ENCODE results near the gene ZNF189. TPM values are rescaled to one million over a fixed set of nuclear protein-coding genes. Genes with fewer than 3 reads are reported as not detected.
A peak's percentile ranks its signal among the peaks of the same experiment; 100 is the strongest.

The ZNF189 gene
- total and polyA plus RNA-seq, 8 donors = 11.3 to 29.1 (median 19.3) TPM

DNA sequence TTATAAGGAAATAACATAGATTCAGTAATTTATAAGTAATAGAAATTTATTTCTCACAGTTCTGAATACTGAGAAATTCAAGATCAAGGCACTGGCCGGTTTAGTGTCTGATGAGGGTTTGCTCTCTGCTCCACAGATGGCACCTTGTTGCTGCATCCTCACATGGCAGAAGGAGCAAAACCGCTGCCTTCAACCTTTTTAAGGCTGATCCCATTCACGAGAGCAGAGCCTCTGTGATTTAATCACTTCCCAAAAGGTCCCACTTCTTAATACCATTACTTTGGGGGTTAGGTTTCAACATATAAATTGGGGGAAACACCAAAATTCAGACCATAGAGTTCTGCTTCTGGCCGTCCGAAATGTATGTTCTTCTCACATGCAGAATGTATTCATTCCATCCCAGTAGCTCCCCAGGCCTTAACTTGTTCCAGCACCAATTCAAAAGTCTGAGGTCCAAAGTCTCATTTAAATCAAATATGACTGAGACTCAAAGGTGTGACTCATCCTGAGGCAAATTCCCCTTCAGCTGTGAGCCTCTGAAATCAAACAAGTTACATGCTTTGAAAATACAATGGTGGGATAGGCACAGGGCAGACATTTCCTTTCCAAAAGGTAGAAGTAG is 44.4 kb upstream of the ZNF189 start:
- peak; percentile 72 to 92 (median 90) for ATAC-seq

DNA sequence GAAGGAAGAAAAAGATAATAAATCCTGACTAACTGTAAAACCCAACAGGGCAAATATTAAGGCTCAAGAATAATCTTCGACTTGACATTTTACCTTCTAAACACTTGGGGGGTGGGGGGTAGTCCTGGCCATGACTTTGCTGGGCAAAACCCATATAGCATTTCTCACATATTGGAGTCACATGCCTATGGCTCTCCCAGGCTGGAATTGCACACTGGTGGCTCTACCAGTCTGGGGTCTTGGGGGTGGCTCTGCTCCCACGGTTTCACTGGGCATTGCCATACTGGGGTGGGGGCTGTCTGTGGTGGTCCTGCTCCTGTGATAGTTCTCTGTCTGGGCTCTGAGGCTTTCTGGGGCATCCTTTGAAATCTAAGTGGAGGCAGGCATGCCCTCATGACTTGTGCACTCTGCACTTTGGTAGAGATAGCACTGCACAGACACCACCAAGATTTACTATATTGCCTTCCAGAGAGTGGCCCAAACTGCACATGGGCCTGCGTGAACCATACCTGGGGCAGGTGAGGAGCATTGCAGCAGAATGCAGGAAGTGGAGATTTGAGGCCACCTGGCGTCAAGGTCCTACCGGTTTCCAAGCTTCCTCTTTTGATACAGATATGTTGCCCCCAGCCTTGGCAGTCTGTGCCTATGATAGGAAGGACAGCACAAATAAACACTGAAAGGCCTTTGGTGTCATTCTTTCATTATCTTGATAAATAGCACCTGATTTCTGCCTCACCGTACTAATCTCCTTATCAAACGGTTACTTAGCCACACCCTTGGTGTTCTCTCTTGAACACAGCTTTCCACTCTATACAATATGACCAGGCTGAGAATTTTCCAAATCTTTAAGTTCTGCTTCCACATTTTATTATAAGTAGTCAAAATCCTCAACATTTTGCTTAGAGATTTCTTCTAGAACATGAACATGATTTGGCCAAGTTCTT is 43.6 kb upstream of the ZNF189 start:
- H3K27ac ChIP-seq = peak overlapping the region in 2 of 4 donors; percentile 66 to 69
- no peaks in the 10 kb centered on the region for H3K9me3 ChIP-seq
- DNase-seq = peak in 1 of 6 donors; percentile 19
- H3K4me3 ChIP-seq = no peak overlapping the region
- ATAC-seq = peak in 3 of 4 donors; percentile 46 to 72 (median 52)
- FAIRE-seq = no peak
- TF ChIP-seq, protein P1, sequence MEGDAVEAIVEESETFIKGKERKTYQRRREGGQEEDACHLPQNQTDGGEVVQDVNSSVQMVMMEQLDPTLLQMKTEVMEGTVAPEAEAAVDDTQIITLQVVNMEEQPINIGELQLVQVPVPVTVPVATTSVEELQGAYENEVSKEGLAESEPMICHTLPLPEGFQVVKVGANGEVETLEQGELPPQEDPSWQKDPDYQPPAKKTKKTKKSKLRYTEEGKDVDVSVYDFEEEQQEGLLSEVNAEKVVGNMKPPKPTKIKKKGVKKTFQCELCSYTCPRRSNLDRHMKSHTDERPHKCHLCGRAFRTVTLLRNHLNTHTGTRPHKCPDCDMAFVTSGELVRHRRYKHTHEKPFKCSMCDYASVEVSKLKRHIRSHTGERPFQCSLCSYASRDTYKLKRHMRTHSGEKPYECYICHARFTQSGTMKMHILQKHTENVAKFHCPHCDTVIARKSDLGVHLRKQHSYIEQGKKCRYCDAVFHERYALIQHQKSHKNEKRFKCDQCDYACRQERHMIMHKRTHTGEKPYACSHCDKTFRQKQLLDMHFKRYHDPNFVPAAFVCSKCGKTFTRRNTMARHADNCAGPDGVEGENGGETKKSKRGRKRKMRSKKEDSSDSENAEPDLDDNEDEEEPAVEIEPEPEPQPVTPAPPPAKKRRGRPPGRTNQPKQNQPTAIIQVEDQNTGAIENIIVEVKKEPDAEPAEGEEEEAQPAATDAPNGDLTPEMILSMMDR (IDR thresholded peaks at IDR 0.05) = no peak
- WGBS, 2 donors = 51 to 59% methylated on average over 7 of the region's 7 CpGs
- intact Hi-C loops (cut with DNase I) = no loop called here
- no peaks in the 10 kb centered on the region for H3K27me3 ChIP-seq
- no peaks in the 10 kb centered on the region for H3K36me3 ChIP-seq
- peaks cover 0 to 16% (median 0%) of the 10 kb centered on the region in 3 donors for H3K4me1 ChIP-seq

More for the DNA sequence above, 44.4 kb upstream of the ZNF189 start:
- FAIRE-seq (no peak), DNase-seq (peak in 2 of 6 donors; percentile 18 to 25)
- TF ChIP-seq, protein P1 (IDR thresholded peaks at IDR 0.05) = no peak
- peak overlapping the region in 2 of 4 donors; percentile 66 to 69 for H3K27ac ChIP-seq
- no peaks in the 10 kb centered on the region for H3K9me3 ChIP-seq
- no peaks in the 10 kb centered on the region for H3K36me3 ChIP-seq
- peaks cover 0 to 16% (median 0%) of the 10 kb centered on the region in 3 donors for H3K4me1 ChIP-seq
- H3K4me3 ChIP-seq = no peak overlapping the region
- intact Hi-C loops (cut with DNase I) = no loop called here
- H3K27me3 ChIP-seq = no peaks in the 10 kb centered on the region
- 89 to 95% methylated on average over 5 of the region's 5 CpGs for WGBS, 2 donors

DNA sequence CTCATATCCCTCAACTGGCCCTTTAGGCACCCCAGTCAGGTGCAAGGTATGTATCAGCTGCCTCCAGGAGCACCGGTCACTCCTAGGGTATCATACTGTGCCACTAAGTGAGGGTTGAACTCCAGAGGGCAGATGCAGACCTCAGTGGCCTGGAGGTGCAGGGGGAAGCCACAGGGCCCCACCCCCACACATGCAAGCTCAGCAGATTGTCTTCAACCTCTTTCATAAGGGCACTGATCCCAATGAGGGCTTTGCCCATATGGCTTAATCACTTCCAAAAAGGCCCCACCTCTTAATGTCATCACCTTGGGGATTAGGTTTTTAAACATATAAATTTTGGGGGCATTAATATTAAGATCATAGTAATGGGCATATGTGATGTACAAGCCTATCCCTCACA is 42.0 kb upstream of the ZNF189 start:
- TF ChIP-seq, protein P1 (IDR thresholded peaks at IDR 0.05) = no peak
- Histone ChIP-seq H3K4me1 (peaks cover 0 to 16% (median 0%) of the 10 kb centered on the region in 3 donors), H3K9me3 (no peaks in the 10 kb centered on the region), H3K4me3 (no peak overlapping the region), H3K27me3 (no peaks in the 10 kb centered on the region), H3K27ac (no peak overlapping the region), H3K36me3 (no peaks in the 10 kb centered on the region)
- DNase-seq (no peak), ATAC-seq (no peak), FAIRE-seq (no peak)
- intact Hi-C loops (cut with DNase I) = no loop called here
- whole genome bisulfite sequencing, 2 donors = 50% methylated on average over 1 of the region's 1 CpG

DNA sequence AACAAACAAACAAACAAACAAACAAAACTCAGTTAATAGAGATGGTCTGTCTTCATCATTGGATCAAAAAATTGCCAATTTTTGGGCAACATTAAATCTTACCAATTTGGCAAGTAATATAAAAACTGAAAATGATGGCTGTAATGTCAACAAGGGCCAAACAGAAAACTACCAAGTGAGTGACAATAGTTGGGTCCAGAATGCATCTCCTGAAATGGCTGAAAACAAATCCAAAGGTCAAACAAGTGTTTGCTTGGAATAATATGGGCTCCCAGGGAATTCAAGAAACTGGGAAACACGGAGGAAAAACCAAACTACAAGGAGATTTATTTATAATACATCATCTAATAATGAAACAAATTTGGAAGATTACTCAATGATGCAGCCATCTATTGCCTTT is 39.0 kb upstream of the ZNF189 start:
- H3K27ac ChIP-seq = no peak overlapping the region
- ATAC-seq (no peak), FAIRE-seq (no peak), DNase-seq (no peak)
- H3K36me3 ChIP-seq = no peaks in the 10 kb centered on the region
- no peaks in the 10 kb centered on the region for H3K27me3 ChIP-seq
- H3K4me1 ChIP-seq = peaks cover 0 to 7% (median 0%) of the 10 kb centered on the region in 3 donors
- H3K4me3 ChIP-seq = no peak overlapping the region
- TF ChIP-seq, protein P1 (IDR thresholded peaks at IDR 0.05) = no peak
- 68 to 73% methylated on average over 1 of the region's 1 CpG for WGBS, 2 donors
- intact Hi-C loops (cut with DNase I) = no loop called here
- no peaks in the 10 kb centered on the region for H3K9me3 ChIP-seq
